ENCODE measurements around the gene LSP1.

DNA sequence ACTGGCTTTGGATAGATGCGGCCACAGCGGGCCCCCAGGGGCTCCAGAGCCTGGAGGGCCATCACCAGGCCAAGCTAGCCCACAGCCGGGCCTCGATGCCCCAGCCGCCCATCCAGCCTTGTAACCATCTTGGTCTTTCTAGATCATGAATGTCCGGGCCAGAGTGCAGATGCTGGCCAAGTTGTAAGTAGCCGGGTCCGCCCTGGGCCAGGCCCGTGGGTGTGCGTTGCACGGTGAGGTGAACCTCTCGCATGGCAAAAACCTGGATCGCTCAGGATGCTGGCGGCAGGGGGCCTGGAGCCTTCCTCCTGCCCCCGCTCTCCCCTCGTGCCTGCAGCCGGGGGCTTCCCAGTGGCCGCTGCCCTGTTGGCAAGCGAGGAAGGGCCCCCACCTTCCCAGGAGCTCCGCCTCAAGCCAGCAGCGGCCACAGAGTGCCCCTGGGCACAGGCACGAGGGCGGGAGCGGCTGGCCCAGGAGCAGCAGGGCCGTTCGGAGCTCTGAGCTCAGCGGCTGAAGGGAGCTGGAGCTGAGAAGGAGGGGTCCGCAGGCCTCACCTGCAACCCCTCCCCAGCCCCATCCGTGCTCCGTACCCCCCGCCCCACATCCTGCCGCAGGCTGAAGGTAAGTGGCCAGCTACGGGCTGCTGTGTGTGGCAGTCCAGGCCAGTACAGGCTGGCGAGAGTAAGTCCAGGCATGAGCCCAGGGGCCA is 83.3 kb downstream of the LSP1 start:
- TF ChIP-seq CHD1 (IDR thresholded peaks at IDR 0.05; ENCODE audit: low read depth, low read length) (no peak), POLR2A (IDR thresholded peaks at IDR 0.05; ENCODE audit: low read depth, low read length) (no peak), CEBPB (IDR thresholded peaks at IDR 0.05; ENCODE audit: low read depth, low read length) (no peak), RFX5 (IDR thresholded peaks at IDR 0.05; ENCODE audit: low read depth, low read length) (no peak), MAFK (IDR thresholded peaks at IDR 0.05; ENCODE audit: low read depth, low read length) (no peak)
- TF ChIP-seq, protein P1, sequence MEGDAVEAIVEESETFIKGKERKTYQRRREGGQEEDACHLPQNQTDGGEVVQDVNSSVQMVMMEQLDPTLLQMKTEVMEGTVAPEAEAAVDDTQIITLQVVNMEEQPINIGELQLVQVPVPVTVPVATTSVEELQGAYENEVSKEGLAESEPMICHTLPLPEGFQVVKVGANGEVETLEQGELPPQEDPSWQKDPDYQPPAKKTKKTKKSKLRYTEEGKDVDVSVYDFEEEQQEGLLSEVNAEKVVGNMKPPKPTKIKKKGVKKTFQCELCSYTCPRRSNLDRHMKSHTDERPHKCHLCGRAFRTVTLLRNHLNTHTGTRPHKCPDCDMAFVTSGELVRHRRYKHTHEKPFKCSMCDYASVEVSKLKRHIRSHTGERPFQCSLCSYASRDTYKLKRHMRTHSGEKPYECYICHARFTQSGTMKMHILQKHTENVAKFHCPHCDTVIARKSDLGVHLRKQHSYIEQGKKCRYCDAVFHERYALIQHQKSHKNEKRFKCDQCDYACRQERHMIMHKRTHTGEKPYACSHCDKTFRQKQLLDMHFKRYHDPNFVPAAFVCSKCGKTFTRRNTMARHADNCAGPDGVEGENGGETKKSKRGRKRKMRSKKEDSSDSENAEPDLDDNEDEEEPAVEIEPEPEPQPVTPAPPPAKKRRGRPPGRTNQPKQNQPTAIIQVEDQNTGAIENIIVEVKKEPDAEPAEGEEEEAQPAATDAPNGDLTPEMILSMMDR (conservative IDR thresholded peaks at IDR 0.05; ENCODE audit: low read depth, low read length): no peak
- TF ChIP-seq, protein P2, sequence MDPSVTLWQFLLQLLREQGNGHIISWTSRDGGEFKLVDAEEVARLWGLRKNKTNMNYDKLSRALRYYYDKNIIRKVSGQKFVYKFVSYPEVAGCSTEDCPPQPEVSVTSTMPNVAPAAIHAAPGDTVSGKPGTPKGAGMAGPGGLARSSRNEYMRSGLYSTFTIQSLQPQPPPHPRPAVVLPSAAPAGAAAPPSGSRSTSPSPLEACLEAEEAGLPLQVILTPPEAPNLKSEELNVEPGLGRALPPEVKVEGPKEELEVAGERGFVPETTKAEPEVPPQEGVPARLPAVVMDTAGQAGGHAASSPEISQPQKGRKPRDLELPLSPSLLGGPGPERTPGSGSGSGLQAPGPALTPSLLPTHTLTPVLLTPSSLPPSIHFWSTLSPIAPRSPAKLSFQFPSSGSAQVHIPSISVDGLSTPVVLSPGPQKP (IDR thresholded peaks at IDR 0.05; ENCODE audit: borderline replicate concordance, low read depth, low read length): no peak
